ENCODE measurements around the gene MLH1.
"Not testable (repeated sequence)": the region's sequence is repeated elsewhere in the genome, so short reads cannot be mapped to it uniquely, and the experiment has no call there.

The MLH1 gene

DNA sequence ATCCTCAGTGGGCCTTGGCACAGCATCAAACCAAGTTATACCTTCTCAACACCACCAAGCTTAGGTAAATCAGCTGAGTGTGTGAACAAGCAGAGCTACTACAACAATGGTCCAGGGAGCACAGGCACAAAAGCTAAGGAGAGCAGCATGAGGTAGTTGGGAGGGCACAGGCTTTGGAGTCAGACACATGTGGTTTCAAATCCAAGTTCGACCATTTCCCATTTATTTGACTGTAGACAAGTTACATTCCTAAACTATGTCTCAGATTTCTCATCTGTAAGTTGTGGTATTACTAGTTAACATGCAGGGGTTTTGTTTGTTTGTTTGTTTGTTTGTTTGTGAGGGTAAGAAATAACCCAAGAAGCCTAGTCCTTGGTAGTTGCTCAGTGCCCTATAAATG, 46.9 kb downstream of the MLH1 start:
- no peak for DNase-seq

- DNase-seq, result no peak
Measured at GRCh38 chr3:37041546-37042195, 48.4 kb downstream of the MLH1 start.

DNA sequence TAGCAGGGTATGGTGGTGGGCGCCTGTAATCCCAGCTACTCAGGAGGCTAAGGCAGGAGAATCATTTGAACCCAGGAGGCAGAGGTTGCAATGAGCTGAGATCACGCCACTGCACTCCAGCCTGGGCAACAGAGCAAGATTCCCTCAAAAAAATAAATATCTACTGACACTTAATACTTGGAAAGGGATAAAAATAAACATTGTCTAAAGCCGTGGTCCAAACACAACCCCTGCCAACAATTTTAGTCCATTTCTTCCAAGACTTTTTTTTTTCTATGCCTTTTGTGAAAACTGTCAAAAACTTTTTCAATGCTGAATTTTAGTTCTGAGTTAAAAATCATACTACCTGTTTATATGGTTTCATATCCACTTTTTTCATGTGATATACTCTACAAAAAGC, 49.4 kb downstream of the MLH1 start:
- DNase-seq, result not testable (repeated sequence)

- no peak for DNase-seq
Measured at GRCh38 chr3:37050282-37050681, 57.0 kb downstream of the MLH1 start.

DNA sequence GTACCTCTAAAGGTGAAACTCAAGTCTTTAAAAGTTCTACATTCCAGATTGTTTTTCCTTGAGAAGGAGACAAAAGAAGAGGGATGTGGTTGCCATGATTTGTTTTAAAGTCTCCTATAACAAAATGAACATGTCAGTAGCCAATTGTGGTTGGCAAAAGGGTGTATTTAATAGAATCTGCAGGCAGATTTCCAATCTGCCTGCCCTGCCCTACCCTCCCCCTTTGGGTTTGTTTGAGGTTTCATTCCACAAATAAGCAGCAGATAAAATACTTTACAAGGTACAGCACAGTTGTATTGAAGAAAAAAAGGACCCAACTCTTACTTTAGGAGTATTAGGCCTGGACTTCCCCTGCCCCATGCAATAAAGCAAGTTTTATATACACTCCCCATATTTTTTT, 59.5 kb downstream of the MLH1 start:
- no peak for DNase-seq

GRCh38 chr3:37053337-37053736, 60.0 kb downstream of the MLH1 start:
- DNase-seq, result no peak

DNA sequence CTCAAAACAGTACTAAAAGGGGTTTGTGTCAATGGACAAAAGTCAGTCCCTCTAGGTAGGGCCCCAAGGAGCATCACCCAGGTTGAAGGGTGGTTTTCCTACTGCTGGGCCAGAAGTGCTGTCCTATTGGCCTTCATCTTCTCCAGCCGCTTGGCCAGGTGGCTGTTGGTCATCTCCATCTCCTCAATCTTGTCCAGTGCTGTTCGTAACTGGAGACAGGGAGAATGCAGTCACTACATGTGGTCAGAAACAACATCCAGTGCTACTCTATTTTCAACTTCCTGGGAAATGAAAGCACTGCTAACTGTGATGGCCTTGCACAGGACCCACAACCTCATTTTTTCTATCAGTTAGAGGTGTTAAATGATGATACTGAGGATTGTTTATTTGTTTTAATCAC, 60.4 kb downstream of the MLH1 start:
- DNase-seq, result no peak

- no peak for DNase-seq
Measured at GRCh38 chr3:37054370-37054769, 61.1 kb downstream of the MLH1 start.

GRCh38 chr3:37055077-37055476, 61.8 kb downstream of the MLH1 start:
- DNase-seq, result not testable (repeated sequence)

GRCh38 chr3:37056826-37057225, 63.5 kb downstream of the MLH1 start:
- DNase-seq, result no peak

- no peak for DNase-seq
Measured at GRCh38 chr3:37058117-37058516, 64.8 kb downstream of the MLH1 start.

DNA sequence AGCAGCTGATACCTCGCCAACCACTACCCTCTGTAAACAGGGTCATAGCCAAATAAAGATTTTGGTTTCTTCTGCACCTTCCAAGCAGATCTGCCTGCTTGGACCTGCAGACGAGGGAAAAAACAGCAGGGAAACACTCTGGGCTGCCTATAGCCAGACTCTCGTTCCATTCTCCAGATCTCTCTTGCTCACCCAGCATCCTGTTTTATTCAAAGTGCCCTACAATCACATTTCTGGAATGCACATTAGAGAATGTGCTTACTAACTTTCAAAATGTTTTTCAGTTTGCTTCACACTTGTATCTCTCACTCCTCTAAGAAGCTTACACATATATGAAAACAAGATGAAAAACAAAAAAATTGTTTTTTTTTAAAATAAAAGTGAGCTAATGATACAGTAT, 71.4 kb downstream of the MLH1 start:
- DNase-seq, result no peak

DNA sequence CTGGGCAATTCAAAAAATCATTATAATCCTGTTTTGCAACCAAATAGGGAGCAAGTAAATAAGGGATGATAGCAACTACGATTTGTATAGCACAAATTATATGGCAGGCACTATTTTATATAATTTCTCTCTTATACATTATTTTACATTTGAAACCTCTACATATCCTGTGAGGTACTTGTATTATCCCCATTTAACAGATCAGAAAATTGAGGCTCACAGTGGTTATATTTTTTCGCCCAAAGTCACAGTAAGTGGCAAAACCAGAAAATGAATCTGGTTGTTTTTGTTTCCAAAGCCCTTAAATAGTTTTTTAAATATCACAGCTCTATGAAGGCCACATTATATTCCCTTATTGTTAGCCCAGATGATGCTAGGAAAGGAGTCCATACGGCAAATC, 74.3 kb downstream of the MLH1 start:
- no peak for DNase-seq

DNA sequence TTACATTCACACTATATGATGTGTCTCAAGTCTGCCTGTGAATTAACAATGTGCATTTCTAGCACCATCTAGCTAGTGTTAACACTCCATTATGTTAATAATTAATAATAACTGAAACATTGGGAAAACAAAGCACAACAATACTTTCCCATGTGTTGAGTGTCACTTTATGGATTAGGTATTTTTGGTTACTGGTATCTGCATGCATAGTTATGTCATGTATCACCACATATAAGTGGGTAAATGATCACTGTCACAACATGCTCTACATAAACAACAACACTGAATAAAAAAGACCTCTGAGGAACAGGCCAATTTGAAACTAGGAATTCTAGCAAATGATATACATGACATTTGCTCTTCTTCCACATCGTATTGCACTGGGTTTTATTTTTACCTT, 74.7 kb downstream of the MLH1 start:
- no peak for DNase-seq

GRCh38 chr3:37071921-37072320, 78.6 kb downstream of the MLH1 start:
- DNase-seq, result no peak

GRCh38 chr3:37072892-37073291, 79.6 kb downstream of the MLH1 start:
- DNase-seq, result no peak

DNA sequence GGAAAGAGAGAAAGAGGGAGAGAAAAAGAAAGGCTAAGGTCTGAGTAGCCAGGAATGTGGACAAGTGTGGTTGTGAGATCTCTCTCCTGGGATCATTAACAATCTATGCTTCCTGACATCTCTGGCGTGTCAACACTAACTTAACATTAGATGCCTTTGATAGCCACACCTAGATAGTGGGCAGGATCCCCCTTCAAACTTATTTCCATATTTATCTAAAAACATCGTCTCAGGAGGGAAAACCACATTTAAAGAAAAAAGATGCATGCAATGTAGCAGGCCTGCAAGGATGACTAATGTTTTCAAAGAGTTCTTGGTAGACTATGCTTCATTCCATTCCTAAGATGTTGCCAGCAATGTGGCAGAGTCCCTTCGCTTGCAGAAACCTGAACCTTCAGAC, 80.9 kb downstream of the MLH1 start:
- DNase-seq, result no peak

DNA sequence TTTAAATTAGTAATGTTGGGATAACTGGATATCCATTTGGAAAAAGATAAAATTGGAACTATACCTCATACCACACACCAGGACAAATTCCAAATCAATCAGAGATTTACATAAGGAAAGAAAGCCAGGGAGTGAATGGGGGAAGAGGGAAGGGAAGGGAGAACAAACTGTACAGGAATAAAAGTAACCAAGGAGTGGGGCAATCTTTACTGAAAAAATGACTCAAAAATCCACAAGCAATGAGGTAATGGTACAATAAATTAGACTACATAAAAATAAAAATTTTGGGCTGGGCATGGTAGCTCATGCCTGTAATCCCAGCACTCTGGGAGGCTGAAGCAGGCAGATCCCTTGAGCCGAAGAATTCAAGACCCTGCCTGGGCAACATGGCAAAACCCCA, 82.6 kb downstream of the MLH1 start:
- DNase-seq, result no peak

GRCh38 chr3:37082317-37082716, 89.0 kb downstream of the MLH1 start:
- DNase-seq, result no peak

GRCh38 chr3:37086918-37087317, 93.6 kb downstream of the MLH1 start:
- DNase-seq, result no peak

DNA sequence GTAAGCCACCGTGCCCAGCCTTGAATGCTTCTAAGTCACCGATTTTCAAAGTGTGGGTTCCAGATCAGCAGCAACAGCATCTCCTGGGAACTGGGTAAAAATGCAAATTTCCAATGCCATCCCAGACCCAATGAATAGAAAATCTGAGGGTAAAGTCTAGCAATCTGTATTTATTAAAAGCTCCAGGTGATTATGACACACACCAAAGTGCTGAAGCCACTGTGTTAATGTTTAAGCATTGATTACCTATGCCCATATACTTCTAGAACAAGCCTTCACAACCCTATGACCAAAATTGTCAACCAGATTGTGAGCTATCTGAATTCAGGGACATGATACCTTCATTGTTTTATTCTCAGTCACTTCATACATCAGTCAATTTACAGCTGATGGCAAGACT, 94.6 kb downstream of the MLH1 start:
- no peak for DNase-seq

DNA sequence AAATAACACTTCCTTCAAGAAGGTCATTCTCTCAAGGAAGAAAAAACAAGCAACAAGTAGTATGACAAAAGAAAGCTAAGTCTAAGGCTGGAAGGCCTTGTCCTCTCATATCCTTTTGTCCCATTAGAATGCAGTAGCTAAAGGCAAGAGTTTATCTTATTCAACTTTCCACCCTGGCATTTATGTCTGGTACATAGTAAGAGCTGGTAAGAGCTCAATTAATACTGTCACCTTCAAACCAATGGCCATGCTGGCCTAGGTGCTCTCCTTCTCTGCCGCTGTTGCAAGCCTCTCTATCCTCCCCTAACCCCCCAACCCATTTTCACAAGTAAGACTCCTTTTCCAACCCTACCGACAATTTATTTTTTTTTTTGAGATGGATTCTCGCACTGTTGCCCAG, 99.2 kb downstream of the MLH1 start:
- no peak for DNase-seq

GRCh38 chr3:37093481-37093880, 100.2 kb downstream of the MLH1 start:
- DNase-seq, result no peak

DNA sequence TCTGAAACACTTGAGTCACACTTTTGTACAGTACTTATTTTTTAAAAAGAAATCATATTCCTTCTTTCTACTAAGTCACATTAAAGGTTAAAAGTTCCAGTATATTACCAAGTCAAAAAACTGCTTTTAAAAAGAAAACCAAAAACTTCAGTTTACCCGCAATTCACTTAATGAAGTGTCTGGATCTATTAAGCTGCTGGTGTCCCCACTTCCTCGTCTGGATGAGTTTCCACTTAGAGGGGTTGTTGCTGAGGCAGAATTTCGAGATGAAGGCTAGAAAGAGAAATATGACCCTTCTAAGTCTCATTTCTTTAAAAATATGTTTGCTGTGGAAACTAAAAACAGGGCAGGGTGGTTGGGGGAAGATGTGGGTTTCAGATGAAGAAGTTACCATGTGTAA, 101.3 kb downstream of the MLH1 start:
- DNase-seq, result no peak

- no peak for DNase-seq
Measured at GRCh38 chr3:37096288-37096687, 103.0 kb downstream of the MLH1 start.

DNA sequence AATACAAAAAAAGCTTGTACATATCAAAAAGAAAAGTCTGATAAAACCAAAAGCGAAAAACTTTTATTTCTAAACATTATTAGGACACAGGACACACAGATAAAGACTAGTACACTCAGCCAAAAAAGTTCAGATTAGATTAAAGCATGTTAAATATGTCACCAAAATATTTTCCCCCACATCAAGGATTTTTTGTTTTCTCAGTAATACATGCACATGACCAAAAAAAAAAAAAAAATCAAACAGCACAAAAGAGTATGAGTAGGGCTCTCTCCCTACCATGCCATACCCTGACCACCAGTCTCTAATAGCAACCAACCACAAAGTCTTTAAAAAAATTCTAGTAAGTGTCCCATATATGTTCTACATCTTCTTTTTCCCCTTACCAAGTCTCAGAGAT, 103.7 kb downstream of the MLH1 start:
- DNase-seq, result no peak

Measured in NCI-H1694 (cell line).